Progenitor cell of endocrine pancreas (in vitro differentiated cells): ENCODE data around the gene OR12D1. TPM values are rescaled to one million over a fixed set of nuclear protein-coding genes. Genes with fewer than 3 reads are reported as not detected.

ENCODE experiments used
- DNase-seq: peaks from one replicate; pipeline ENCODE4 v3.0.0; 2021; ENCODE audit warnings: low spot score; ENCODE audit not compliant: unreplicated experiment
- H3K27ac Mint-ChIP-seq: 2 replicates; pipeline ENCODE4 v1.8.0; 2021; ENCODE audit warnings: mild to moderate bottlenecking, moderate library complexity, mixed read lengths
- H3K27me3 Mint-ChIP-seq: 2 replicates; pipeline ENCODE4 v1.8.0; 2021; ENCODE audit warnings: mixed read lengths
- H3K36me3 Mint-ChIP-seq: 2 replicates; pipeline ENCODE4 v1.8.0; 2022; ENCODE audit warnings: mixed read lengths; ENCODE audit not compliant: insufficient read depth
- H3K4me1 Mint-ChIP-seq: 2 replicates; pipeline ENCODE4 v1.8.0; 2021; ENCODE audit warnings: low read depth, mixed read lengths
- H3K4me3 Mint-ChIP-seq: 2 replicates; pipeline ENCODE4 v1.8.0; 2021; ENCODE audit warnings: low read depth, mild to moderate bottlenecking, moderate library complexity, mixed read lengths
- H3K9me3 Mint-ChIP-seq: 2 replicates; pipeline ENCODE4 v1.8.0; 2021; ENCODE audit warnings: low read depth, mixed read lengths
- total RNA-seq: library from RNA; stranded (reverse); gene quantifications from 2 replicates; pipeline ENCODE4 v1.2.1, GENCODE V29; 2021
- TF ChIP-seq, protein P1 (sequence below): fragments of 200-600 bp; sonication (generic); IDR thresholded peaks from one replicate; pipeline ENCODE4 v1.5.0; 2021; ENCODE audit warnings: antibody characterized with exemption, mild to moderate bottlenecking; ENCODE audit not compliant: unreplicated experiment

The OR12D1 gene
- total RNA-seq, 1 donor from 2014 or later = not detected

DNA sequence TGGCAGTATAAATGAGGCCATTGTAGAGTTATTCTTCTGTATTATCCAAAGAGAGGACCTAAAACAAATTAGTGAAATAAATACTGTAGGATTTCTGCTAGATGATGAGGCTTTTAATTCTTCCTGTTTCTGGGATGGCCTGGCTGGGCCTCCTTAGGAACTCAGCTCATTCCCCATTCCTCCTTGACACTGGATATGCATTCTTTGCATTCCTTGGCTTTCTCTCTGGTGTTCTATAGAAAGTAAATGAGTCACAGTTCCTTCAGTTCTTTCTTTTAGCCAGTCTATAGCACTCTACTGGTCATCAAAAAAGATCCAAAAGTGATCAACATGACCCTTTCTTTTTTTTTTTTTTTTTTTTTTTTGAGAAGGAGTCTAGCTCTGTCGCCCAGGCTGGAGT is 32.9 kb downstream of the OR12D1 start:
- Mint-ChIP-seq H3K4me1 (no peaks in the 10 kb centered on the region), H3K9me3 (peaks cover 8% of the 10 kb centered on the region), H3K4me3 (no peak overlapping the region), H3K36me3 (no peaks in the 10 kb centered on the region), H3K27ac (no peak overlapping the region), H3K27me3 (peaks cover 9% of the 10 kb centered on the region)
- TF ChIP-seq, protein P1, sequence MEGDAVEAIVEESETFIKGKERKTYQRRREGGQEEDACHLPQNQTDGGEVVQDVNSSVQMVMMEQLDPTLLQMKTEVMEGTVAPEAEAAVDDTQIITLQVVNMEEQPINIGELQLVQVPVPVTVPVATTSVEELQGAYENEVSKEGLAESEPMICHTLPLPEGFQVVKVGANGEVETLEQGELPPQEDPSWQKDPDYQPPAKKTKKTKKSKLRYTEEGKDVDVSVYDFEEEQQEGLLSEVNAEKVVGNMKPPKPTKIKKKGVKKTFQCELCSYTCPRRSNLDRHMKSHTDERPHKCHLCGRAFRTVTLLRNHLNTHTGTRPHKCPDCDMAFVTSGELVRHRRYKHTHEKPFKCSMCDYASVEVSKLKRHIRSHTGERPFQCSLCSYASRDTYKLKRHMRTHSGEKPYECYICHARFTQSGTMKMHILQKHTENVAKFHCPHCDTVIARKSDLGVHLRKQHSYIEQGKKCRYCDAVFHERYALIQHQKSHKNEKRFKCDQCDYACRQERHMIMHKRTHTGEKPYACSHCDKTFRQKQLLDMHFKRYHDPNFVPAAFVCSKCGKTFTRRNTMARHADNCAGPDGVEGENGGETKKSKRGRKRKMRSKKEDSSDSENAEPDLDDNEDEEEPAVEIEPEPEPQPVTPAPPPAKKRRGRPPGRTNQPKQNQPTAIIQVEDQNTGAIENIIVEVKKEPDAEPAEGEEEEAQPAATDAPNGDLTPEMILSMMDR = no peak
- no peak for DNase-seq

DNA sequence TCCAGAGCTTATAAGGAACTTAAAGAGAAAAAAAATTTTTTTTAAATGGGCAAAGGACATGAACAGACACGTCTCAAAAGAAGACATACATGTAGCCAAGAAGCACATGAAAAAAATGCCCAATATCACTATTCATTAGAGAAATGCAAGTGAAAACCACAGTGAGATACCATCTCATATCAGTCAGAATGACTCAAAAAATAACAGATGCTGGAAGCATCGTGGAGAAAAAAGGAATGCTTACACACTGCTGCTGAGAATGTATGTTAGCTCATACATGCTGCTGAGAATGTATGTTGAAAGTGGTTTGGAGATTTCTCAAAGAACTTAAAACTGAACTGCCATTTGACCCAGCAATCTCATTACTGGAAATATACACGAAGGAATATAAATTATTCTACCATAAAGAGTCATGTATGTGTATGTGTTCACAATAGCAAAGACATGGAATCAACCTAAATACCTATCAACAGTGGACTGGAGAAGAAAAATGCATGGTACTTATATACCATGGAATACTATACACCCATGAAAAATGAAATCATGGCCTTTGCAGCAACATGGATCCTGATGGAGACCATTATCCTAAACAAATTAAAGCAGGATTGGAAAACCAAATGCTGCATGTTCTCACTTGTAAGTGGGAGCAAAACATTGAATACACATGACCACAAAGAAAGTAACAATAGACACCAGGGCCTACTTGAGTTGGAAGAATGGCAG is 36.9 kb downstream of the OR12D1 start:
- Mint-ChIP-seq H3K4me3 (no peak overlapping the region), H3K27ac (no peak overlapping the region), H3K9me3 (no peaks in the 10 kb centered on the region), H3K4me1 (no peaks in the 10 kb centered on the region), H3K27me3 (peaks cover 8% of the 10 kb centered on the region), H3K36me3 (no peaks in the 10 kb centered on the region)
- TF ChIP-seq, protein P1 = no peak
- no peak for DNase-seq

DNA sequence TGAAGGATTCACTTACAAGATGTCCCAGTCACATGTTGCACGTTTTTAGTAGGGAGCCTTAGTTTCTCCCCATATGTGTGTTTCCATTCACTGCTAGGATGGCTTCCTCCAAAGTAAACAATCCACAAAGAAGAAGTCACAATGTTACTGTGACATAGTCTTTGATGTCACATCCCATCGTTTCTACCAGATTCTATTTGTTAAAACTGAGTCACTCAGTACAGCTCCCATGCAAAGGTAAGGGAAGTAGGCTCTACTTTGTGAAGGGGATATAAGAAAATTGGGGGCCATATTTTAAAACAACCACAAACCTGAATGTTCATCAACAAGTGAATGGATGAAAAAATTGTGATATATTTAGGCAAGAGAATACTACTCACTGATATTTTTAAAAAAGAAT is 42.2 kb downstream of the OR12D1 start, which contains the start of the genes OR11A1 and OR2H1:
OR11A1 (minus strand) TSS at position 101 of the 400 bp plus-strand sequence. CDS start 29,430 bp downstream, outside the sequence.
OR2H1 (plus strand) TSS at position 185 of the 400 bp plus-strand sequence. CDS start 4,615 bp downstream, outside the sequence.
- DNase-seq = no peak
- peaks cover 22% of the 10 kb centered on the region for H3K27me3 Mint-ChIP-seq
- H3K9me3 Mint-ChIP-seq = no peaks in the 10 kb centered on the region
- H3K4me1 Mint-ChIP-seq = peaks cover 4% of the 10 kb centered on the region
- no peak within 1 kb of the TSS for H3K4me3 Mint-ChIP-seq
- no peak within 1 kb of the TSS for H3K27ac Mint-ChIP-seq
- TF ChIP-seq, protein P1 = no peak
- H3K36me3 Mint-ChIP-seq = no peaks in the 10 kb centered on the region

DNA sequence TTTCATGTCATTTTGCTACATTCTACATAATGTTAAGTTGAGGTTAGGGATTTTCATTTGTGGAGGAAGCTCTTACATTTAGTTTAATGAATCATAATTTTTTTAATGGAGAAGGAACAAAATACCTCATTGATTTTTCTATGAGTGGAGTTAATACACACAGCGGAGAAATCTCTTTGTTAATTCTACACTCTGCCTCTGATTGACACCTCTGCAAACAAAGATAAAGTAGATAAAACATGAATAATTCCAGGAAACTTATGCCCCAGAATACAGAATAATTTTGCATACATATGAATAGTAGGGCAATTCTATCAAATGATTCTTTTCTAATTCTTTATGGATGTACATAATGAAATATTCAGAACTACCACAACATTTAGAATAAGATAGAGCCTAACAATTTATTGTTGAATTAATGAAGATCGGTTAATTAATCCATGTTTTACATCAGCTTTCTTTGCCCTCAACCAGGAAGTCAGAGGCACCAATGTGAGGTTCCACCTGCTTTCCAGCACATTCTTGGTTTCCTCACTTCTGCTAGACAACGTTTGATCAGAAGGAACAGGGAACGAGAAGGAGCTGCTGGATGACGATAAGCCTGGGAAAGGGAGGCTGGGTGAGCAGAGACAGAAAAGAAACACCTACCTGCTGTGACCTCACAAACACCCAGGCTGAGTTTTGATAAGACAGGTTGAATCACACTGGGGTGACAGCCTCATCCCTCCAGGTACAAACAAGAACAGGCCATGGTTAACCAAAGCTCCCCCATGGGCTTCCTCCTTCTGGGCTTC is 46.5 kb downstream of the OR12D1 start:
- DNase-seq = no peak
- TF ChIP-seq, protein P1 = no peak
- H3K4me3 Mint-ChIP-seq = no peak overlapping the region
- H3K4me1 Mint-ChIP-seq = peaks cover 4% of the 10 kb centered on the region
- no peak overlapping the region for H3K27ac Mint-ChIP-seq
- no peaks in the 10 kb centered on the region for H3K36me3 Mint-ChIP-seq
- no peaks in the 10 kb centered on the region for H3K9me3 Mint-ChIP-seq
- peaks cover 22% of the 10 kb centered on the region for H3K27me3 Mint-ChIP-seq

DNA sequence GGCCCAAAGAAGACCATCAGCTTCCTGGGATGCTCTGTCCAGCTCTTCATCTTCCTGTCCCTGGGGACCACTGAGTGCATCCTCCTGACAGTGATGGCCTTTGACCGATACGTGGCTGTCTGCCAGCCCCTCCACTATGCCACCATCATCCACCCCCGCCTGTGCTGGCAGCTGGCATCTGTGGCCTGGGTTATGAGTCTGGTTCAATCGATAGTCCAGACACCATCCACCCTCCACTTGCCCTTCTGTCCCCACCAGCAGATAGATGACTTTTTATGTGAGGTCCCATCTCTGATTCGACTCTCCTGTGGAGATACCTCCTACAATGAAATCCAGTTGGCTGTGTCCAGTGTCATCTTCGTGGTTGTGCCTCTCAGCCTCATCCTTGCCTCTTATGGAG is 47.3 kb downstream of the OR12D1 start:
- Mint-ChIP-seq H3K27me3 (peaks cover 23% of the 10 kb centered on the region), H3K9me3 (no peaks in the 10 kb centered on the region), H3K27ac (no peak overlapping the region), H3K4me3 (no peak overlapping the region), H3K36me3 (no peaks in the 10 kb centered on the region), H3K4me1 (peaks cover 4% of the 10 kb centered on the region)
- no peak for DNase-seq
- TF ChIP-seq, protein P1 = no peak
